Left cardiac atrium (tissue), 4 donors: Measurements from ENCODE around the gene MBOAT7. TPM values are rescaled to one million over a fixed set of nuclear protein-coding genes. Genes with fewer than 3 reads are reported as not detected.

ENCODE experiments used
- ATAC-seq, 2 donors: fragments of 200-7000 bp; cut with Tn5 transposase; one replicate each; pipeline ENCODE4 v1.9.1; 2020; ENCODE audit warnings: mild to moderate bottlenecking in 2 of 2, moderate library complexity in 2 of 2
- DNase-seq: peaks from one replicate; pipeline ENCODE4 v3.0.0-alpha.2; 2020
- intact Hi-C, 2 donors: fragments of 100-400 bp; cut with DNase I; formaldehyde crosslinking; loops; one replicate each; pipeline versions ENCODE4 v1.14.1 to v1.15.1; 2022 to 2023
- total RNA-seq, 2 donors: library from RNA; stranded (reverse); fragmentation: NEBNext Ultra II Directional; extraction: Animal tissue kit (Norgen Biotek cat#: 25700); gene quantifications; one replicate each; pipeline ENCODE4 v1.2.1, GENCODE V29; 2021
- donor health status: DM: no; HTN: yes; CAD: no.
- donor health status: DM: no; HTN: yes; CAD: no; lungs with severe emphysema.
- donor health status: DM: yes; HTN: yes; CAD: no.
- donor health status: Dilated cardiomyopathy.

The MBOAT7 gene
- total RNA-seq, 2 donors from 2014 or later = 21.6 to 21.7 TPM

DNA sequence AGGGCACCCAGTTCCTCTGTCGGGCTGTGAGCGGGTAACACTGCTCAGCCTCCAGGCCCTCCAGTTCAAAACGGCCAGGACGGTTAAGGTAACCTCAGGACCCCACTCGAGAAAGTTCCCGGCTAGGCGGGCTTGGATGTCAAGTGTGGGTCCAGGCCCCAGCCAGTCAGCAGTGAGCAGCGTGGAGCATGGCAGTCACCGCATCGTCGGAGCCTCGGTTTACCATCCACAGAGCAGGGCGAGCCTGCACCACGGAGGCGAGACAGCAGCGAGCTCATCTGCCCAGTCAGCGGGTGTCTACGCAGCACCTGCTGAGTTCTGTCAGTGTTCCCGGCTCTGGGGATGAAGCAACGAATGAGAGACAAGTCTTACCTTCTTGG is 59.8 kb downstream of the MBOAT7 start:
- intact Hi-C loops = no loop called here
- ATAC-seq (no peak), DNase-seq (no peak)

DNA sequence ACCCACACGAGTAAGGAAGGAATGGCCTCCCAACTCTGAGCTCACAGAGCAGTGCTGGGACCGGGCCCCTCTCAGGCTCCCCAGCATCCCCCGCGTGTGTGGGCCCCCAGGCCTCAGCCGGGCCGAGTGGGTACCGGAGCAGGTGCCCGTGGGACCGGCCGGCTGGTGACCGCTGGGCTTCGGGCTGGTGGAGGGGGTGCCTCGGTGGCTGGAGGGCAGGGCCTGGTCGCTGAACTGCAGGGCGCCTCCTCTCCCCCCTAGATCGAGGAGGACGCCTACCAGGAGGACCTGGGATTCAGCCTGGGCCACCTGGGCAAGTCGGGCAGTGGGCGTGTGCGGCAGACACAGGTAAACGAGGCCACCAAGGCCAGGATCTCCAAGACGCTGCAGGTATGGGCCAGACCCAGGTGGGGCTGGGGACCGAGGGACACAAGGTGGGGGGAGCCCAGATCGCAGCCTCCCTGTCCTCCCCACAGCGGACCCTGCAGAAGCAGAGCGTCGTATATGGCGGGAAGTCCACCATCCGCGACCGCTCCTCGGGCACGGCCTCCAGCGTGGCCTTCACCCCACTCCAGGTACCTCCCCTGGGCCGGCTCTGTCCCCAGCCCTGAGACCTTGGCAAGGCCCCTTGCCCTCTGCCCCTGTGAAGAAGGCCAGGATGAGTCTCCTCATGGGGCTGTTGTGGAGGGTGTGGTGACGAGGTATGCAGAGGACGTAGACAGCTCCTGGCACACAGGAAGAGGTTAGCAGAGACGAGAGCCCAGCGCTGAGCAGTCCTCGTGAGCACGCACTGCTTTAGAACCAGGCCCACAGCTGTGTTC is 60.4 kb downstream of the MBOAT7 start:
- DNase-seq (no peak), ATAC-seq (no peak)
- intact Hi-C loops = no loop called here

DNA sequence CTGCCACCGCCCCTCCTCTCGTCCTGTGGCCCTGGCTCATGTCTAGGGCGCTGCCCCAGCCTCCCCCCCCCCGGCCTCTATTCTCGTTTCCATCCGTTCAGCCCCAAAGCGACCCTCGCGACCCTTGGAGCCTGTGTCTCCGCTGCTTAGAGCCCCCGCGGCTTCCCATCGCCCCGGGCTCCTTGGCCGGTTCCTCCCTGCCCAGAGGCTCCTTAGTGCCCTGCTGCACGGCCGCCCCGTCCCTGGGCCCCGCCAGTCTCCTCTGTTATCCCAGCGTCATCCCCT is 61.0 kb downstream of the MBOAT7 start:
- intact Hi-C loops = no loop called here
- ATAC-seq (no peak), DNase-seq (no peak)

DNA sequence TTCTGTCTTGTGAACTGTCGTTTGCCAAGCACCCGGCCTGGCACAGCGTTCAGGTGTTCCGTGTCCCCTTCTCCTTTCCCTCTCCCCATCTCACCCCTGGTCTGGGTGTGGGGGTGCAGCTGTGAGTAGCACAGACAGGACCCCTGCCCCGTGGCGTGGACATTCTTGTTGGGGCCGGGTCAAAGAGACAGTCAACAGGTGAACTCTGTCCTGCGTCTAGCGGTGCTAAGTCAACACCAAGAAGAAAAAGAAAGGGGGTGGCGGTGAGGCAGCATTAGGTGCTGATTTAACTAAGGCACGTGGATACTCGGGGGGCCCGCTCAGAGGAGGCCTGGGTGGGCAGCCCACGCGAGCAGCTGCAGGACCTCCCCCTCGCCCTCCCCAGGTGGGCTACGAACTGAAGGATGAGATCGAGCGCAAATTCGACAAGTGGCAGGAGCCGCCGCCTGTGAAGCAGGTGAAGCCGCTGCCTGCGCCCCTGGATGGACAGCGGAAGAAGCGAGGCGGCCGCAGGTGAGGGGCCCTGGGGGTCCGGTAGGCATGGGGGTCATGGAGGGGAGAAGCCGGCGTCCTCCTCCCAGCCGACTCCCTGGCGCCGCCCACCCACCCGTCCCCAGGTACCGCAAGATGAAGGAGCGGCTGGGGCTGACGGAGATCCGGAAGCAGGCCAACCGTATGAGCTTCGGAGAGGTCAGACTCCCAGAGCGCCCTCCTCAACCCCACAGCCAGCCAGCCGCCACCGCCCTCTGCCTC is 61.5 kb downstream of the MBOAT7 start:
- no peak for ATAC-seq
- intact Hi-C loops = no loop called here

DNA sequence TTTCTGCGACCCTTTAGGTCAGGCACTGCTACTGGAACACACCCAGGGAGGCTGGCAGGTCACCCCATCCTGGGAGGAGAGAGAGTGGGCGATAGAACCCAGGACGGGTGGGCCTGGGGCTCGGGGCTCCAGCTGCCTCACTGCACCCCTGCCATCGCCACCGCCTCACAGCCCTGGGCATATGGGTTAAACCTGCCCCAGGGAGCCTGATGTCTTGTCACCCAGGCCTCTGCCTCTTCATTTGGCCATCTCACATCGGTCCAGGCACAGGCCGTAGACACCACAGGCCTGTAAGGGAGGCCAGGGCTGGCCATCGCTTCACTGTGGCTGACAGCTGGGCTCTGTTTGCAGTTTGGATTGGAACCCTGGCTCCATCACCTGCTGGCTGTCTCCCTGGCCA is 63.7 kb downstream of the MBOAT7 start:
- ATAC-seq = no peak
- intact Hi-C loops = no loop called here
- no peak for DNase-seq

More for the DNA sequence above, 61.5 kb downstream of the MBOAT7 start:
- no peak for DNase-seq

DNA sequence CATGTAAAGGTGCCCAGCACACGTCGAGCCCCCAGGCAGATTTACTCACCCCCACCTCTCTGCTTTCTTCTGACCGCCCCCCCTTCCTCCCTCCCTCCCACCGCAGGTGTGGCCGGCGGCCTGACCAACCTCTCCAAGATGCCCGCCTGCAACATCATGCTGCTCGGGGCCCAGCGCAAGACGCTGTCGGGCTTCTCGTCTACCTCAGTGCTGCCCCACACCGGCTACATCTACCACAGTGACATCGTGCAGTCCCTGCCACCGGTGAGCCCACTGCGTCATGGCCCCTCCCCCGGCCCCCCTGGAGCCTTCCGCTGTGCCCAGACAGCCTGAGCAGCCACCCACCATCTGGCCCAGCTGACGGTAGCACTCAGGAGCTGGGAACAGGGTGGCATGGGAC is 65.0 kb downstream of the MBOAT7 start:
- DNase-seq (no peak), ATAC-seq (no peak)
- intact Hi-C loops = no loop called here

DNA sequence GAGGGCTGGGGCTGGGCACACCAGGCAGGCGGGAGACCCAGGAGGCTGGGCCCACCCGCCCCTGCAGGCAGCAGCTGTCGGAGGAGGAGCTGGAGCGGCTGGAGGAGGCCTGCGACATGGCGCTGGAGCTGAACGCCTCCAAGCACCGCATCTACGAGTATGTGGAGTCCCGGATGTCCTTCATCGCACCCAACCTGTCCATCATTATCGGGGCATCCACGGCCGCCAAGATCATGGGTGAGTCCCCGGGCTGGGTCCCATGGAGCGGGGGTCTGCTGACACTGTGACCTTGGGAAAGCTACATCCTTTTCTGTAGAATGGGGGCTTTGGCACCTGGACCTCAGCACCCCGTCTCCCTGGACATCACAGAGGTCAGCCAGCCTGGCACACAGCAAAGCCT is 65.7 kb downstream of the MBOAT7 start:
- no peak for ATAC-seq
- intact Hi-C loops = no loop called here

More for the DNA sequence above, 65.7 kb downstream of the MBOAT7 start:
- no peak for DNase-seq

Other genes starting within 250 kb of the MBOAT7 start
- gene CACNG8, start 226.6 kb downstream of the MBOAT7 start, total RNA-seq = under 1 TPM; 0.06 to 0.29 TPM
- under 1 TPM in 1 of 2 donors, not detected in 1; 0.21 TPM for gene CACNG6, start 197.9 kb downstream of the MBOAT7 start, total RNA-seq
- gene VSTM1, start 125.7 kb downstream of the MBOAT7 start, total RNA-seq = under 1 TPM in 1 of 2 donors, not detected in 1; 0.29 TPM
- not detected for gene TARM1, start 108.2 kb downstream of the MBOAT7 start, total RNA-seq
- 1 to 10 TPM; 1.4 to 1.9 TPM for gene OSCAR, start 88.8 kb downstream of the MBOAT7 start, total RNA-seq
- gene NDUFA3, start 86.7 kb downstream of the MBOAT7 start, total RNA-seq = 100 to 1,000 TPM; 272 to 373 TPM
- 10 to 100 TPM; 14.0 to 16.8 TPM for gene TFPT, start 73.9 kb downstream of the MBOAT7 start, total RNA-seq
- 10 to 100 TPM; 39.3 to 43.2 TPM for gene PRPF31, start 73.8 kb downstream of the MBOAT7 start, total RNA-seq
- gene CNOT3, start 51.8 kb downstream of the MBOAT7 start, total RNA-seq = 10 to 100 TPM; 18.9 to 21.4 TPM
- 1 to 10 TPM; 7.0 to 7.2 TPM for gene LENG1, start 29.9 kb downstream of the MBOAT7 start, total RNA-seq
- gene TMC4, start 16.4 kb downstream of the MBOAT7 start, total RNA-seq = 1 to 10 TPM in 1 of 2 donors, under 1 TPM in 1; 0.38 to 1.1 TPM
- gene TSEN34, start 1.7 kb upstream of the MBOAT7 start, total RNA-seq = 10 to 100 TPM; 17.4 to 20.5 TPM
- 100 to 1,000 TPM; 738 to 776 TPM for gene RPS9, start 11.3 kb upstream of the MBOAT7 start, total RNA-seq
- 10 to 100 TPM in 1 of 2 donors, 1 to 10 TPM in 1; 8.5 to 10.5 TPM for gene LILRB3, start 33.4 kb upstream of the MBOAT7 start, total RNA-seq
- 1 to 10 TPM; 6.0 to 6.5 TPM for gene LILRA6, start 53.2 kb upstream of the MBOAT7 start, total RNA-seq
- gene LILRB5, start 67.7 kb upstream of the MBOAT7 start, total RNA-seq = 10 to 100 TPM; 15.1 to 21.4 TPM
- 1 to 10 TPM; 3.3 to 5.5 TPM for gene LILRB2, start 91.5 kb upstream of the MBOAT7 start, total RNA-seq
- gene LILRA5, start 123.6 kb upstream of the MBOAT7 start, total RNA-seq = 1 to 10 TPM; 3.7 to 4.7 TPM
- not detected for gene LILRA4, start 149.6 kb upstream of the MBOAT7 start, total RNA-seq
- gene LAIR1, start 175.4 kb upstream of the MBOAT7 start, total RNA-seq = 10 to 100 TPM; 16.2 to 26.8 TPM
- 1 to 10 TPM; 1.9 to 3.0 TPM for gene TTYH1, start 225.9 kb upstream of the MBOAT7 start, total RNA-seq